OCI-LY1 (cell line): ENCODE results near the gene REEP6.

Experiments
- H2AFZ ChIP-seq: fragments of 200-600 bp; sonication (generic), shearing (Covaris generic); 2 replicates; pipeline ENCODE4 v1.6.0; 2014; ENCODE audit warnings: antibody characterized with exemption, mild to moderate bottlenecking, low read length
- H3F3A ChIP-seq: fragments of 200-600 bp; sonication (generic), shearing (Covaris generic); 2 replicates; pipeline ENCODE4 v1.6.0; 2014; ENCODE audit warnings: mild to moderate bottlenecking, antibody characterized with exemption, low read length, moderate library complexity; ENCODE audit not compliant: insufficient read depth
- H3K27ac ChIP-seq: fragments of 200-600 bp; sonication (generic); 2 replicates; pipeline ENCODE4 v1.5.1; 2014; ENCODE audit warnings: low read length, mixed run types, mild to moderate bottlenecking, low read depth; ENCODE audit not compliant: poor library complexity, severe bottlenecking
- H3K27me3 ChIP-seq: fragments of 200-600 bp; sonication (generic); 2 replicates; pipeline ENCODE4 v1.6.0; 2014; ENCODE audit warnings: antibody characterized with exemption, mild to moderate bottlenecking, low read length, moderate library complexity; ENCODE audit not compliant: insufficient read depth
- H3K36me3 ChIP-seq: fragments of 200-600 bp; sonication (generic); 2 replicates; pipeline ENCODE4 v1.6.1; 2014; ENCODE audit warnings: mild to moderate bottlenecking, antibody characterized with exemption, low read length, moderate library complexity, mixed read lengths; ENCODE audit not compliant: insufficient read depth
- H3K4me1 ChIP-seq: fragments of 200-600 bp; sonication (generic); 2 replicates; pipeline ENCODE4 v1.5.1; 2014; ENCODE audit warnings: mild to moderate bottlenecking, low read length, moderate library complexity; ENCODE audit not compliant: insufficient read depth, severe bottlenecking
- H3K4me2 ChIP-seq: fragments of 200-600 bp; sonication (generic), shearing (Covaris generic); 2 replicates; pipeline ENCODE4 v1.6.1; 2014; ENCODE audit warnings: low read length
- H3K4me3 ChIP-seq: fragments of 200-600 bp; sonication (generic); 2 replicates; pipeline ENCODE4 v1.5.1; 2014; ENCODE audit warnings: low read length, low read depth, mild to moderate bottlenecking, mixed read lengths; ENCODE audit not compliant: poor library complexity, severe bottlenecking
- H3K79me2 ChIP-seq: fragments of 200-600 bp; shearing (Covaris generic); 2 replicates; pipeline ENCODE4 v1.6.1; 2016; ENCODE audit warnings: mixed run types, low read length, mixed read lengths; ENCODE audit not compliant: insufficient read depth
- H3K9ac ChIP-seq: fragments of 200-600 bp; sonication (generic), shearing (Covaris generic); 2 replicates; pipeline ENCODE4 v1.6.1; 2014; ENCODE audit warnings: mild to moderate bottlenecking, low read length, mixed read lengths
- H3K9me2 ChIP-seq: fragments of 200-600 bp; sonication (generic), shearing (Covaris generic); 2 replicates; pipeline ENCODE4 v1.6.1; 2014; ENCODE audit warnings: low read depth, mild to moderate bottlenecking, low read length, mixed read lengths
- H3K9me3 ChIP-seq: fragments of 200-600 bp; shearing (Covaris generic); 2 replicates; pipeline ENCODE4 v1.6.1; 2014; ENCODE audit warnings: low read length, mixed read lengths
- H4K20me1 ChIP-seq: fragments of 200-600 bp; sonication (generic), shearing (Covaris generic); 2 replicates; pipeline ENCODE4 v1.6.0; 2016; ENCODE audit warnings: mild to moderate bottlenecking, low read length; ENCODE audit not compliant: insufficient read depth
- CTCF ChIP-seq: fragments of 200-600 bp; sonication (generic), shearing (Covaris generic); IDR thresholded peaks from 2 replicates; pipeline ENCODE4 v1.5.1; 2017; ENCODE audit warnings: mild to moderate bottlenecking, antibody characterized with exemption, low read length, moderate library complexity, mixed read lengths
- EZH2 ChIP-seq: fragments of 200-600 bp; sonication (generic), shearing (Covaris generic); IDR thresholded peaks from 2 replicates; pipeline ENCODE4 v1.8.0; 2017; ENCODE audit warnings: borderline replicate concordance, mixed run types, mild to moderate bottlenecking, antibody characterized with exemption, low read length, moderate library complexity, mixed read lengths

The REEP6 gene

GRCh38 chr19:1459479-1459878, 31.5 kb upstream of the REEP6 start:
- TF ChIP-seq EZH2 (no peak), CTCF (no peak)
- no peaks in the 10 kb centered on the region for H3K79me2 ChIP-seq
- no peak overlapping the region for H3K9ac ChIP-seq
- H3K4me3 ChIP-seq: no peak overlapping the region
- no peaks in the 10 kb centered on the region for H3K9me3 ChIP-seq
- H3F3A ChIP-seq: no peaks in the 10 kb centered on the region
- no peaks in the 10 kb centered on the region; the same call in 1 of the 2 replicates for H3K27me3 ChIP-seq
- H3K4me1 ChIP-seq: peaks cover 3% of the 10 kb centered on the region
- no peak overlapping the region for H3K27ac ChIP-seq
- H2AFZ ChIP-seq: no peak overlapping the region
- H4K20me1 ChIP-seq: no peaks in the 10 kb centered on the region
- H3K4me2 ChIP-seq: no peak overlapping the region
- H3K9me2 ChIP-seq: no peaks in the 10 kb centered on the region
- no peaks in the 10 kb centered on the region for H3K36me3 ChIP-seq

- Histone ChIP-seq H4K20me1 (no peaks in the 10 kb centered on the region), H3K4me1 (no peaks in the 10 kb centered on the region), H3K4me2 (no peak overlapping the region)
Measured at GRCh38 chr19:1460033-1460995, 30.7 kb upstream of the REEP6 start.

GRCh38 chr19:1461862-1462261, 29.1 kb upstream of the REEP6 start:
- Histone ChIP-seq H3K9ac (no peak overlapping the region), H3K9me2 (no peaks in the 10 kb centered on the region), H3K27me3 (no peaks in the 10 kb centered on the region; the same call in 1 of the 2 replicates), H3F3A (no peaks in the 10 kb centered on the region), H2AFZ (no peak overlapping the region), H3K79me2 (no peaks in the 10 kb centered on the region), H4K20me1 (no peaks in the 10 kb centered on the region), H3K4me1 (no peaks in the 10 kb centered on the region), H3K4me3 (no peak overlapping the region), H3K4me2 (no peak overlapping the region), H3K27ac (no peak overlapping the region), H3K36me3 (no peaks in the 10 kb centered on the region), H3K9me3 (no peaks in the 10 kb centered on the region)
- no peak for TF ChIP-seq EZH2
- no peak for TF ChIP-seq CTCF

More at GRCh38 chr19:1460033-1460995, 30.7 kb upstream of the REEP6 start:
- Histone ChIP-seq H3K27ac (no peak overlapping the region), H3K9me3 (no peaks in the 10 kb centered on the region), H3K4me3 (no peak overlapping the region), H3K79me2 (no peaks in the 10 kb centered on the region), H3K9ac (no peak overlapping the region), H2AFZ (no peak overlapping the region), H3K27me3 (no peaks in the 10 kb centered on the region; the same call in 1 of the 2 replicates), H3K9me2 (no peaks in the 10 kb centered on the region), H3F3A (no peaks in the 10 kb centered on the region), H3K36me3 (no peaks in the 10 kb centered on the region)
- TF ChIP-seq EZH2 (no peak), CTCF (no peak)
